Sigmoid colon (tissue), 4 donors: ENCODE results near the gene IL3.

Experiments
- EP300 ChIP-seq, 4 donors: sonication (generic); formaldehyde crosslinking; IDR thresholded peaks; one replicate each; pipeline ENCODE4 v1.6.1; 2017; ENCODE audit warnings: antibody characterized with exemption in 4 of 4
- POLR2A ChIP-seq, 2 donors: fragments of 450-650 bp; IDR thresholded peaks; one replicate each; pipeline ENCODE4 v1.6.1; 2016; ENCODE audit warnings: antibody characterized with exemption in 2 of 2, mild to moderate bottlenecking in 2 of 2, moderate library complexity in 2 of 2
- POLR2AphosphoS5 ChIP-seq, 4 donors: sonication (generic); formaldehyde crosslinking; IDR thresholded peaks; one replicate each; pipeline ENCODE4 v1.6.1; 2017; ENCODE audit warnings: antibody characterized with exemption in 4 of 4
- TF ChIP-seq, protein P1 (sequence below), 4 experiments: fragments of 450-650 bp in 3 of 4; fragments of 200-600 bp in 1 of 4; IDR thresholded peaks; one replicate each; pipeline ENCODE4 v1.5.1; 2016 to 2019; ENCODE audit warnings: antibody characterized with exemption in 4 of 4, mild to moderate bottlenecking in 3 of 4, moderate library complexity in 2 of 4

GRCh38 chr5:132076983-132077382, 16.5 kb downstream of the IL3 start:
- TF ChIP-seq POLR2A (IDR thresholded peaks at IDR 0.05) (no peak), POLR2AphosphoS5 (IDR thresholded peaks at IDR 0.05) (no peak), EP300 (IDR thresholded peaks at IDR 0.05) (no peak)
- TF ChIP-seq, protein P1, sequence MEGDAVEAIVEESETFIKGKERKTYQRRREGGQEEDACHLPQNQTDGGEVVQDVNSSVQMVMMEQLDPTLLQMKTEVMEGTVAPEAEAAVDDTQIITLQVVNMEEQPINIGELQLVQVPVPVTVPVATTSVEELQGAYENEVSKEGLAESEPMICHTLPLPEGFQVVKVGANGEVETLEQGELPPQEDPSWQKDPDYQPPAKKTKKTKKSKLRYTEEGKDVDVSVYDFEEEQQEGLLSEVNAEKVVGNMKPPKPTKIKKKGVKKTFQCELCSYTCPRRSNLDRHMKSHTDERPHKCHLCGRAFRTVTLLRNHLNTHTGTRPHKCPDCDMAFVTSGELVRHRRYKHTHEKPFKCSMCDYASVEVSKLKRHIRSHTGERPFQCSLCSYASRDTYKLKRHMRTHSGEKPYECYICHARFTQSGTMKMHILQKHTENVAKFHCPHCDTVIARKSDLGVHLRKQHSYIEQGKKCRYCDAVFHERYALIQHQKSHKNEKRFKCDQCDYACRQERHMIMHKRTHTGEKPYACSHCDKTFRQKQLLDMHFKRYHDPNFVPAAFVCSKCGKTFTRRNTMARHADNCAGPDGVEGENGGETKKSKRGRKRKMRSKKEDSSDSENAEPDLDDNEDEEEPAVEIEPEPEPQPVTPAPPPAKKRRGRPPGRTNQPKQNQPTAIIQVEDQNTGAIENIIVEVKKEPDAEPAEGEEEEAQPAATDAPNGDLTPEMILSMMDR (IDR thresholded peaks at IDR 0.05): no peak
